HEK293 (cell line): ENCODE data around the gene USP8.

Experiments
- CTCF ChIA-PET: fragments of 350-600 bp; formaldehyde crosslinking; extraction: SDS; loops from one replicate; lab custom pipeline; 2021; ENCODE audit warnings: antibody characterized with exemption; lab: Yijun Ruan, JAX
- POLR2A ChIA-PET: fragments of 300-600 bp; formaldehyde crosslinking; extraction: SDS; loops from one replicate; lab custom pipeline; 2020; ENCODE audit warnings: antibody characterized with exemption, inconsistent platforms; lab: Yijun Ruan, JAX
- H3K27ac ChIP-seq: fragments of 200-500 bp; sonication (Bioruptor generic); 2 replicates; pipeline ENCODE4 v1.5.1; 2014; ENCODE audit warnings: low read depth, low read length, control low read depth, inconsistent platforms; ENCODE audit errors: extremely low read depth
- H3K36me3 ChIP-seq, 2 experiments: fragments of 200-500 bp in 1 of 2; sonication (Bioruptor generic) in 1 of 2; 1 replicate in 1 of 2; 2 replicates in 1 of 2; pipeline ENCODE4 v1.5.1; 2014 to 2017; ENCODE audit warnings: inconsistent platforms in 2 of 2, low read length in 2 of 2; ENCODE audit not compliant: control insufficient read depth in 2 of 2, insufficient read depth in 1 of 2
- H3K4me1 ChIP-seq: fragments of 200-500 bp; sonication (Bioruptor generic); 2 replicates; pipeline ENCODE4 v1.5.1; 2014; ENCODE audit warnings: mild to moderate bottlenecking, low read length, inconsistent platforms; ENCODE audit not compliant: control insufficient read depth, insufficient read depth
- H3K4me3 ChIP-seq: 2 replicates; pipeline ENCODE4 v1.5.1; 2011; ENCODE audit warnings: low read depth, mild to moderate bottlenecking, control low read depth, low read length, moderate library complexity
- H3K9me3 ChIP-seq: fragments of 200-500 bp; sonication (Bioruptor generic); 2 replicates; pipeline ENCODE4 v1.5.1; 2014; ENCODE audit warnings: low read depth, low read length, inconsistent platforms; ENCODE audit not compliant: control insufficient read depth, insufficient read depth
- BCL6B ChIP-seq: fragments of 450-650 bp; formaldehyde crosslinking; IDR thresholded peaks from 2 replicates; pipeline ENCODE4 v1.5.1; 2017; ENCODE audit warnings: missing biosample characterization, missing genetic modification characterization
- GLI2 ChIP-seq: fragments of 450-650 bp; formaldehyde crosslinking; IDR thresholded peaks from 2 replicates; pipeline ENCODE4; 2017; ENCODE audit warnings: missing biosample characterization, missing genetic modification characterization, low read depth, borderline replicate concordance
- GLIS2 ChIP-seq: fragments of 450-650 bp; formaldehyde crosslinking; IDR thresholded peaks from 2 replicates; pipeline ENCODE4 v1.5.1; 2016; ENCODE audit warnings: missing biosample characterization, missing genetic modification characterization
- TSHZ1 ChIP-seq: fragments of 450-650 bp; formaldehyde crosslinking; IDR thresholded peaks from 2 replicates; pipeline ENCODE4 v1.5.1; 2016; ENCODE audit warnings: missing biosample characterization, missing genetic modification characterization, borderline replicate concordance
- ZBTB17 ChIP-seq: fragments of 450-650 bp; formaldehyde crosslinking; IDR thresholded peaks from 2 replicates; pipeline ENCODE4 v1.5.1; 2016; ENCODE audit warnings: missing biosample characterization, missing genetic modification characterization
- ZBTB7A ChIP-seq: fragments of 450-650 bp; formaldehyde crosslinking; IDR thresholded peaks from 2 replicates; pipeline ENCODE4 v1.5.1; 2016; ENCODE audit warnings: low read depth, missing biosample characterization, missing genetic modification characterization
- ZNF146 ChIP-seq: fragments of 450-650 bp; formaldehyde crosslinking; IDR thresholded peaks from 2 replicates; pipeline ENCODE4 v1.5.1; 2016; ENCODE audit warnings: missing biosample characterization, missing genetic modification characterization
- ZNF174 ChIP-seq: fragments of 450-650 bp; formaldehyde crosslinking; IDR thresholded peaks from 2 replicates; pipeline ENCODE4 v1.5.0; 2017; ENCODE audit warnings: missing biosample characterization, mild to moderate bottlenecking, missing genetic modification characterization
- ZNF292 ChIP-seq: fragments of 450-650 bp; formaldehyde crosslinking; IDR thresholded peaks from 2 replicates; pipeline ENCODE4 v1.5.1; 2016; ENCODE audit warnings: low read depth, missing biosample characterization, missing genetic modification characterization, borderline replicate concordance
- ZNF302 ChIP-seq: fragments of 450-650 bp; formaldehyde crosslinking; IDR thresholded peaks from 2 replicates; pipeline ENCODE4 v1.5.1; 2016; ENCODE audit warnings: missing biosample characterization, missing genetic modification characterization, low read depth
- ZNF398 ChIP-seq: fragments of 450-650 bp; formaldehyde crosslinking; IDR thresholded peaks from 2 replicates; pipeline ENCODE4 v1.5.1; 2017; ENCODE audit warnings: missing biosample characterization, missing genetic modification characterization
- ZNF404 ChIP-seq: fragments of 450-650 bp; formaldehyde crosslinking; IDR thresholded peaks from 2 replicates; pipeline ENCODE4 v1.5.1; 2017; ENCODE audit warnings: missing biosample characterization, missing genetic modification characterization
- ZNF416 ChIP-seq: fragments of 450-650 bp; formaldehyde crosslinking; IDR thresholded peaks from 2 replicates; pipeline ENCODE4 v1.5.1; 2016; ENCODE audit warnings: missing biosample characterization, missing genetic modification characterization
- ZNF501 ChIP-seq: fragments of 450-650 bp; formaldehyde crosslinking; IDR thresholded peaks from 2 replicates; pipeline ENCODE4 v1.5.1; 2016; ENCODE audit warnings: missing biosample characterization, missing genetic modification characterization
- ZNF510 ChIP-seq: fragments of 450-650 bp; formaldehyde crosslinking; IDR thresholded peaks from 2 replicates; pipeline ENCODE4 v1.5.1; 2018; ENCODE audit warnings: mild to moderate bottlenecking, missing genetic modification characterization, missing biosample characterization; ENCODE audit not compliant: insufficient replicate concordance
- ZNF530 ChIP-seq: fragments of 450-650 bp; formaldehyde crosslinking; IDR thresholded peaks from 2 replicates; pipeline ENCODE4 v1.5.1; 2016; ENCODE audit warnings: low read depth, missing biosample characterization, missing genetic modification characterization
- ZNF626 ChIP-seq: fragments of 450-650 bp; sonication (Bioruptor Pico); formaldehyde crosslinking; IDR thresholded peaks from 2 replicates; pipeline ENCODE4 v1.5.1; 2018; ENCODE audit warnings: missing biosample characterization, missing genetic modification characterization, inconsistent platforms
- ZNF677 ChIP-seq: fragments of 450-650 bp; IDR thresholded peaks from 2 replicates; pipeline ENCODE4 v1.5.0; 2018; ENCODE audit warnings: missing biosample characterization, mild to moderate bottlenecking, missing genetic modification characterization, moderate library complexity
- ZNF701 ChIP-seq: fragments of 450-650 bp; formaldehyde crosslinking; IDR thresholded peaks from 2 replicates; pipeline ENCODE4 v1.5.1; 2016; ENCODE audit warnings: missing biosample characterization, missing genetic modification characterization
- ZSCAN16 ChIP-seq: fragments of 450-650 bp; formaldehyde crosslinking; IDR thresholded peaks from 2 replicates; pipeline ENCODE4 v1.5.1; 2016; ENCODE audit warnings: missing biosample characterization, missing genetic modification characterization

USP8 gene

GRCh38 chr15:50556642-50557371, 132.6 kb downstream of the USP8 start:
- Histone ChIP-seq H3K27ac (no peak overlapping the region), H3K4me1 (no peaks in the 10 kb centered on the region), H3K4me3 (no peak overlapping the region), H3K36me3 (peaks cover 0 to 7% of the 10 kb centered on the region in 2 experiments; a peak in 2 of 3 replicates), H3K9me3 (no peaks in the 10 kb centered on the region)
- no peak for TF ChIP-seq GLI2
- TF ChIP-seq ZNF302 (tag by site-specific recombination): no peak
- TF ChIP-seq ZBTB7A (tag by site-specific recombination): no peak
- TF ChIP-seq ZNF626: no peak
- no peak for TF ChIP-seq ZBTB17
- CTCF ChIA-PET: no interaction called here
- POLR2A ChIA-PET: no interaction called here

- TF ChIP-seq ZNF677 (no peak), ZNF292 (no peak), TSHZ1 (tag by site-specific recombination) (no peak), ZNF146 (tag by site-specific recombination) (no peak), ZNF530 (tag by site-specific recombination) (no peak), ZBTB7A (tag by site-specific recombination) (no peak), ZNF404 (tag by site-specific recombination) (no peak), ZNF701 (tag by site-specific recombination) (no peak), ZNF416 (tag by site-specific recombination) (no peak), ZNF510 (tag by site-specific recombination) (no peak), GLI2 (no peak), ZNF398 (tag by site-specific recombination) (no peak), GLIS2 (tag by site-specific recombination) (no peak), ZNF501 (tag by site-specific recombination) (no peak), ZNF174 (no peak), BCL6B (tag by site-specific recombination) (no peak), ZSCAN16 (tag by site-specific recombination) (no peak)
- ChIA-PET POLR2A (no interaction called here), CTCF (interaction anchor here (0.6 kb wide), 1 partner anchor 1640 kb away, joined by 3 read pairs; no protein-coding TSS in a partner anchor)
- Histone ChIP-seq H3K4me1 (no peaks in the 10 kb centered on the region), H3K4me3 (no peak overlapping the region), H3K27ac (no peak overlapping the region), H3K36me3 (peaks cover 0 to 9% of the 10 kb centered on the region in 2 experiments; a peak in 2 of 3 replicates), H3K9me3 (no peaks in the 10 kb centered on the region)
These were observed 133.8 kb downstream of the USP8 start for GRCh38 chr15:50558012-50558411.
